ENCODE data around the gene TMEM33.

Gene TMEM33

GRCh38 chr4:42008011-42008786 is 73.0 kb downstream of the TMEM33 start:
- DNase-seq, result no peak
